H9 (cell line): ENCODE results near the gene WDR55. TPM values are rescaled to one million over a fixed set of nuclear protein-coding genes. Genes with fewer than 3 reads are reported as not detected.

Source experiments
- DNase-seq: peaks from one replicate; pipeline ENCODE4 v3.0.0-alpha.2; 2017
- H2AFZ ChIP-seq: one replicate; pipeline ENCODE4 v1.6.1; 2013; ENCODE audit warnings: mild to moderate bottlenecking, low read length, control low read depth, moderate library complexity
- H2AK5ac ChIP-seq: 2 replicates; pipeline ENCODE4 v1.6.1; 2013; ENCODE audit warnings: low read length, control low read depth, mixed read lengths; ENCODE audit not compliant: insufficient read length
- H2BK120ac ChIP-seq: one replicate; pipeline ENCODE4 v1.6.1; 2013; ENCODE audit warnings: low read depth, mild to moderate bottlenecking, low read length, control low read depth, inconsistent platforms; ENCODE audit not compliant: poor library complexity, severe bottlenecking
- H2BK12ac ChIP-seq: 2 replicates; pipeline ENCODE4 v1.6.1; 2013; ENCODE audit warnings: low read length, control low read depth, mixed read lengths, low read depth; ENCODE audit not compliant: insufficient read length
- H2BK15ac ChIP-seq: 2 replicates; pipeline ENCODE4 v1.6.1; 2013; ENCODE audit warnings: low read depth, low read length, control low read depth
- H2BK20ac ChIP-seq: one replicate; pipeline ENCODE4 v1.6.1; 2013; ENCODE audit warnings: low read depth, mild to moderate bottlenecking, low read length, control low read depth, inconsistent platforms; ENCODE audit not compliant: poor library complexity, severe bottlenecking
- H2BK5ac ChIP-seq: 2 replicates; pipeline ENCODE4 v1.6.1; 2013; ENCODE audit warnings: low read length, control low read depth, mixed read lengths; ENCODE audit not compliant: insufficient read length
- H3K14ac ChIP-seq: 2 replicates; pipeline ENCODE4 v1.6.1; 2013; ENCODE audit warnings: low read length, control low read depth; ENCODE audit not compliant: insufficient read depth
- H3K18ac ChIP-seq: 2 replicates; pipeline ENCODE4 v1.6.1; 2013; ENCODE audit warnings: low read depth, mild to moderate bottlenecking, mixed read lengths, low read length, control low read depth; ENCODE audit not compliant: insufficient read length
- H3K23ac ChIP-seq: 2 replicates; pipeline ENCODE4 v1.6.1; 2013; ENCODE audit warnings: low read length, control low read depth, mixed read lengths, low read depth; ENCODE audit not compliant: insufficient read length
- H3K23me2 ChIP-seq: 2 replicates; pipeline ENCODE4 v1.6.1; 2013; ENCODE audit warnings: low read depth, mild to moderate bottlenecking, mixed read lengths, low read length, control low read depth; ENCODE audit not compliant: insufficient read length, poor library complexity, severe bottlenecking
- H3K27ac ChIP-seq: 2 replicates; pipeline ENCODE4 v1.5.1; 2013; ENCODE audit warnings: low read length, control low read depth, mixed read lengths, low read depth; ENCODE audit not compliant: insufficient read length
- H3K27me3 ChIP-seq: 2 replicates; pipeline ENCODE4 v1.6.1; 2013; ENCODE audit warnings: low read length, control low read depth, inconsistent platforms; ENCODE audit not compliant: insufficient read depth
- H3K4ac ChIP-seq: 2 replicates; pipeline ENCODE4 v1.6.1; 2013; ENCODE audit warnings: low read depth, mild to moderate bottlenecking, control low read depth, inconsistent platforms, low read length, moderate library complexity
- H3K4me1 ChIP-seq: 2 replicates; pipeline ENCODE4 v1.6.1; 2013; ENCODE audit warnings: low read length, control low read depth, inconsistent platforms; ENCODE audit not compliant: insufficient read depth
- H3K4me2 ChIP-seq: 2 replicates; pipeline ENCODE4 v1.6.1; 2013; ENCODE audit warnings: low read length, control low read depth, mixed read lengths; ENCODE audit not compliant: insufficient read length, insufficient read depth
- H3K56ac ChIP-seq: 2 replicates; pipeline ENCODE4 v1.6.1; 2013; ENCODE audit warnings: low read depth, mild to moderate bottlenecking, mixed read lengths, low read length, control low read depth; ENCODE audit not compliant: insufficient read length
- H3K79me1 ChIP-seq: 2 replicates; pipeline ENCODE4 v1.6.1; 2013; ENCODE audit warnings: low read depth, mild to moderate bottlenecking, moderate library complexity, low read length, control low read depth, inconsistent platforms; ENCODE audit not compliant: insufficient read depth, poor library complexity, severe bottlenecking
- H3K79me2 ChIP-seq: 2 replicates; pipeline ENCODE4 v1.6.1; 2013; ENCODE audit warnings: low read length, control low read depth, inconsistent platforms; ENCODE audit not compliant: insufficient read depth
- H3K9ac ChIP-seq: 2 replicates; pipeline ENCODE4 v1.6.1; 2013; ENCODE audit warnings: low read length, control low read depth, mixed read lengths; ENCODE audit not compliant: insufficient read length; ENCODE audit errors: extremely low read depth
- H3K9me3 ChIP-seq: one replicate; pipeline ENCODE4 v1.6.1; 2013; ENCODE audit warnings: low read depth, low read length, inconsistent platforms; ENCODE audit not compliant: control insufficient read depth
- H3T11ph ChIP-seq: one replicate; pipeline ENCODE4 v1.6.1; 2013; ENCODE audit warnings: mild to moderate bottlenecking, low read length, control low read depth, inconsistent platforms
- H4K20me1 ChIP-seq: one replicate; pipeline ENCODE4 v1.6.1; 2013; ENCODE audit not compliant: control insufficient read depth, insufficient read length, insufficient read depth
- H4K5ac ChIP-seq: 2 replicates; pipeline ENCODE4 v1.6.1; 2013; ENCODE audit warnings: low read depth, mild to moderate bottlenecking, mixed read lengths, low read length, control low read depth; ENCODE audit not compliant: insufficient read length
- H4K8ac ChIP-seq: replicated peaks from 2 replicates; pipeline ENCODE4 v1.6.1; 2013; ENCODE audit warnings: low read length, control low read depth, mixed read lengths, low read depth; ENCODE audit not compliant: insufficient read length
- H4K91ac ChIP-seq: 2 replicates; pipeline ENCODE4 v1.6.1; 2013; ENCODE audit warnings: low read depth, mild to moderate bottlenecking, moderate library complexity, mixed read lengths, low read length, control low read depth; ENCODE audit not compliant: insufficient read length
- H3K27ac Mint-ChIP-seq, 3 experiments: 2 replicates in 2 of 3; 3 replicates in 1 of 3; pipeline ENCODE4 v1.8.0; 2020 to 2021; ENCODE audit warnings: mixed read lengths in 3 of 3, mild to moderate bottlenecking in 1 of 3, moderate library complexity in 1 of 3
- H3K27me3 Mint-ChIP-seq: 2 replicates; pipeline ENCODE4 v1.8.0; 2021; ENCODE audit warnings: low read depth, mild to moderate bottlenecking, moderate library complexity, mixed read lengths
- H3K36me3 Mint-ChIP-seq, 3 experiments: 2 replicates in 2 of 3; 3 replicates in 1 of 3; pipeline ENCODE4 v1.8.0; 2020 to 2021; ENCODE audit warnings: low read depth in 3 of 3, mixed read lengths in 3 of 3; ENCODE audit not compliant: insufficient read depth in 1 of 3
- H3K4me1 Mint-ChIP-seq, 2 experiments: 2 replicates each; pipeline ENCODE4 v1.8.0; 2020; ENCODE audit warnings: mixed read lengths in 2 of 2
- H3K4me3 Mint-ChIP-seq, 2 experiments: 2 replicates in 1 of 2; 3 replicates in 1 of 2; pipeline ENCODE4 v1.8.0; 2020 to 2021; ENCODE audit warnings: mild to moderate bottlenecking in 2 of 2, mixed read lengths in 2 of 2, moderate library complexity in 1 of 2
- H3K9me3 Mint-ChIP-seq, 2 experiments: 2 replicates in 1 of 2; 3 replicates in 1 of 2; pipeline ENCODE4 v1.8.0; 2020; ENCODE audit warnings: mild to moderate bottlenecking in 2 of 2, mixed read lengths in 2 of 2, moderate library complexity in 1 of 2
- WGBS: extraction: QIAGEN DNeasy Blood & Tissue Kit; methylation state at CpG from one replicate; pipeline ENCODE4 v1.1.7; 2013; ENCODE audit warnings: missing lambda C conversion rate, low lambda C conversion rate, mixed read lengths; ENCODE audit not compliant: insufficient read length; ENCODE audit errors: extremely low coverage; 5-methylcytosine and 5-hydroxymethylcytosine counted together
- total RNA-seq: library from RNA; stranded (reverse); gene quantifications from 2 replicates; pipeline ENCODE4 v1.2.1, GENCODE V29; 2021
- TF ChIP-seq, protein P1 (sequence below): fragments of 200-600 bp; sonication (generic); conservative IDR thresholded peaks from 3 replicates; pipeline ENCODE4 v1.8.0; 2021; ENCODE audit warnings: antibody characterized with exemption, mild to moderate bottlenecking

The WDR55 gene
- total RNA-seq, 1 experiment from 2014 or later = 24.7 TPM

DNA sequence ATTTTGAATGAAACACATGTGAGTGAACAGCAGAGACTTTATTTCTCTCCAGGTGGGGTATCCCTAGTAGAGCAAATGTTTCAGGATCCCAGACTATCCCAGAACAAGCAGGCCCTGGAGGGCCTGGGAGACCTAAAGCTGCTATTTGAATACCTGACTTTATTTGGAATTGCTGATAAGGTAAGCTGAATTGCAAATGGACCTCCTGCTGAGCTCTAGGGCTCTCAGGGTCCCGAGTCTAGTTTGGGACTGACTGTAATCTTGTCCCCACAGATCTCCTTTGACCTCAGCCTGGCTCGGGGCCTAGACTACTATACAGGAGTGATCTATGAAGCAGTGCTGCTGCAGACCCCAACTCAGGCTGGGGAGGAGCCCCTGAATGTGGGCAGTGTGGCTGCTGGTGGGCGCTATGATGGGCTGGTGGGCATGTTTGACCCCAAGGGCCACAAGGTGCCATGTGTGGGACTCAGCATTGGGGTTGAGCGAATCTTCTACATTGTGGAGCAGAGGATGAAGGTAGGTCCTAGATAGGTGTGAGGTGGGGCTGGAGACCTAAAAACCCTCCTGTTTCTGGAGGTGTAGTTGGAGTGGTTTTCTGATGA, 32.3 kb downstream of the WDR55 start:
- no peak overlapping the region for H4K8ac ChIP-seq
- peaks cover 10% of the 10 kb centered on the region; the same call in 1 of the 2 replicates for H3K79me2 ChIP-seq
- H2BK5ac ChIP-seq = no peak overlapping the region
- no peaks in the 10 kb centered on the region for H3K9me3 Mint-ChIP-seq
- TF ChIP-seq, protein P1, sequence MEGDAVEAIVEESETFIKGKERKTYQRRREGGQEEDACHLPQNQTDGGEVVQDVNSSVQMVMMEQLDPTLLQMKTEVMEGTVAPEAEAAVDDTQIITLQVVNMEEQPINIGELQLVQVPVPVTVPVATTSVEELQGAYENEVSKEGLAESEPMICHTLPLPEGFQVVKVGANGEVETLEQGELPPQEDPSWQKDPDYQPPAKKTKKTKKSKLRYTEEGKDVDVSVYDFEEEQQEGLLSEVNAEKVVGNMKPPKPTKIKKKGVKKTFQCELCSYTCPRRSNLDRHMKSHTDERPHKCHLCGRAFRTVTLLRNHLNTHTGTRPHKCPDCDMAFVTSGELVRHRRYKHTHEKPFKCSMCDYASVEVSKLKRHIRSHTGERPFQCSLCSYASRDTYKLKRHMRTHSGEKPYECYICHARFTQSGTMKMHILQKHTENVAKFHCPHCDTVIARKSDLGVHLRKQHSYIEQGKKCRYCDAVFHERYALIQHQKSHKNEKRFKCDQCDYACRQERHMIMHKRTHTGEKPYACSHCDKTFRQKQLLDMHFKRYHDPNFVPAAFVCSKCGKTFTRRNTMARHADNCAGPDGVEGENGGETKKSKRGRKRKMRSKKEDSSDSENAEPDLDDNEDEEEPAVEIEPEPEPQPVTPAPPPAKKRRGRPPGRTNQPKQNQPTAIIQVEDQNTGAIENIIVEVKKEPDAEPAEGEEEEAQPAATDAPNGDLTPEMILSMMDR = no peak
- no peak overlapping the region for H3K27ac ChIP-seq
- no peak overlapping the region for H3K56ac ChIP-seq
- no peak overlapping the region for H2BK20ac ChIP-seq
- no peak overlapping the region for H2AK5ac ChIP-seq
- H3K36me3 Mint-ChIP-seq = peaks cover 36 to 70% (median 65%) of the 10 kb centered on the region in 3 experiments
- no peak overlapping the region for H3K4me2 ChIP-seq
- H3K4ac ChIP-seq = no peak overlapping the region
- no peak overlapping the region for H3K9ac ChIP-seq
- H3K23ac ChIP-seq = no peak overlapping the region
- H3K27me3 ChIP-seq = no peaks in the 10 kb centered on the region
- no peak overlapping the region for H3K18ac ChIP-seq
- H3K4me1 ChIP-seq = no peaks in the 10 kb centered on the region
- no peaks in the 10 kb centered on the region for H3K9me3 ChIP-seq
- no peak overlapping the region for H2BK12ac ChIP-seq
- no peaks in the 10 kb centered on the region for H3K79me1 ChIP-seq
- H3K23me2 ChIP-seq = no peaks in the 10 kb centered on the region
- no peak overlapping the region for H2AFZ ChIP-seq
- H3T11ph ChIP-seq = no peak overlapping the region
- no peak overlapping the region; a peak in 1 of 5 replicates for H3K4me3 Mint-ChIP-seq
- H3K4me1 Mint-ChIP-seq = peaks cover 20 to 22% of the 10 kb centered on the region in 2 experiments
- no peak overlapping the region for H2BK15ac ChIP-seq
- H3K14ac ChIP-seq = no peak overlapping the region
- WGBS = no CpG with 5 or more reads among the region's 4 CpGs
- no peak overlapping the region for H4K5ac ChIP-seq
- H2BK120ac ChIP-seq = no peak overlapping the region
- H3K27ac Mint-ChIP-seq = no peak overlapping the region
- H4K91ac ChIP-seq = no peak overlapping the region
- H3K27me3 Mint-ChIP-seq = no peaks in the 10 kb centered on the region
- no peak for DNase-seq
- H4K20me1 ChIP-seq = no peaks in the 10 kb centered on the region
